ENCODE results near the gene MID1. TPM values are rescaled to one million over a fixed set of nuclear protein-coding genes. Genes with fewer than 3 reads are reported as not detected.

MID1 gene
- total and polyA plus RNA-seq, 4 donors, result 4.3 to 25.8 (median 12.9) TPM

GRCh38 chrX:10531927-10532326, 88.5 kb downstream of the MID1 start:
- H3K4me3 ChIP-seq, result no peak overlapping the region
- no peak for TF ChIP-seq CTCF (IDR thresholded peaks at IDR 0.05; ENCODE audit: control extremely low read depth, extremely low read depth)
- WGBS, 2 donors, result 67 to 100% methylated on average over 1 of the region's 1 CpG
- peaks cover 0 to 17% (median 6%) of the 10 kb centered on the region in 3 donors for H3K27me3 ChIP-seq (ENCODE audit: control insufficient read depth in 3 of 3, insufficient read depth in 3 of 3, low read length in 2 of 3)
- H3K27ac ChIP-seq (ENCODE audit: low read depth in 1 of 2, low read length in 1 of 2), result no peak overlapping the region
- peaks cover 0 to 10% (median 4%) of the 10 kb centered on the region in 5 donors for H3K4me1 ChIP-seq (ENCODE audit: control insufficient read depth in 5 of 5, insufficient read depth in 5 of 5, low read length in 5 of 5)
- no peaks in the 10 kb centered on the region for H3K9me3 ChIP-seq (ENCODE audit: control insufficient read depth in 4 of 4, insufficient read depth in 3 of 4, low read length in 3 of 4)
- ATAC-seq (ENCODE audit: insufficient read depth, low FRiP score) (no peak), DNase-seq (peak in 1 of 3 donors; percentile 13)
- no peaks in the 10 kb centered on the region for H3K36me3 ChIP-seq (ENCODE audit: control insufficient read depth in 4 of 4, insufficient read depth in 4 of 4, low read length in 4 of 4)
- no peak overlapping the region for H3K9ac ChIP-seq (ENCODE audit: insufficient read depth in 1 of 2, low read length in 2 of 2)

DNA sequence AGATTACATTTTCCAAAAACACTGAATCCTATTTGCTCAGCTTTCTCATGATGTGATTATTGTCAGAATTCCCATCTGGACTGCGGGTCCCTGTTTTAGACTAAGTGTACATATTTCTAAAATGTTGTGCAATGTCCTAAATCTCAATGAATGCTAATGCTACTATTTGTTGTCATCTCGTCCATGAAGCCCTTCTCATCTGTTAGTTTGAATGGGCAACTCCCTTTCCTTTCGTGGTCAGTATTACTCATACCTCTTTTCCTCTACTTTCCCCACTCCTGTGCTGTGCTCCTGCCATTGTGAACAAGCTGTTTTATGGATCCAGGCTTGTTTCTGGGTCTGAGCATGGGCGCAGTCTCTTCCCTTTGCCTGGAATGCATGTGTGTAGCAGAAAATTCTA, 91.0 kb downstream of the MID1 start:
- Histone ChIP-seq H3K27me3 (ENCODE audit: control insufficient read depth in 3 of 3, insufficient read depth in 3 of 3, low read length in 2 of 3) (peaks cover 0 to 19% (median 9%) of the 10 kb centered on the region in 3 donors), H3K36me3 (ENCODE audit: control insufficient read depth in 4 of 4, insufficient read depth in 4 of 4, low read length in 4 of 4) (no peaks in the 10 kb centered on the region), H3K9ac (ENCODE audit: insufficient read depth in 1 of 2, low read length in 2 of 2) (no peak overlapping the region), H3K9me3 (ENCODE audit: control insufficient read depth in 4 of 4, insufficient read depth in 3 of 4, low read length in 3 of 4) (no peaks in the 10 kb centered on the region), H3K4me3 (no peak overlapping the region), H3K4me1 (ENCODE audit: control insufficient read depth in 5 of 5, insufficient read depth in 5 of 5, low read length in 5 of 5) (peaks cover 0 to 8% (median 5%) of the 10 kb centered on the region in 5 donors), H3K27ac (ENCODE audit: low read depth in 1 of 2, low read length in 1 of 2) (no peak overlapping the region)
- WGBS, 2 donors, result 55 to 73% methylated on average over 4 of the region's 4 CpGs
- peak in 1 of 3 donors; percentile 39 for DNase-seq
- ATAC-seq (ENCODE audit: insufficient read depth, low FRiP score), result no peak
- TF ChIP-seq CTCF (IDR thresholded peaks at IDR 0.05; ENCODE audit: control extremely low read depth, extremely low read depth), result no peak

DNA sequence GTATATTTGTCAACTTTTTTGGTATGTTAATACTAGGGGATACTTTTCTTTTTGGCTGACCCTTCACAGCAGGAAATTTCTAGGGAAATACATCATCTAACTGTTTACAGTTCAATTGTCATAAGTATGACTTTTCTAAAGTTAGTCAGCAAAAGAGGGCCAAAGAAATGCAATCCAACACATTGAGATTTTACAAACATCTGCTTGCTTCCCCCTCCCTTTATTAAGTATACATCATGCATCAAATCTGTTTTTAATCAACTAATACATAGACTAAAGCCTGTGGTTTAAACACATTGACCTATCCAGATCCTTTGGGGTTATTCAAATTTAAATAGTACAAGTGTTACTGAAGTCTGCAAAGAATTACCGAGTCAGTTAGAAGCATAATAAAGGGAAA, 93.9 kb downstream of the MID1 start:
- Histone ChIP-seq H3K27ac (ENCODE audit: low read depth in 1 of 2, low read length in 1 of 2) (no peak overlapping the region), H3K4me3 (no peak overlapping the region), H3K27me3 (ENCODE audit: control insufficient read depth in 3 of 3, insufficient read depth in 3 of 3, low read length in 2 of 3) (peaks cover 0 to 21% (median 9%) of the 10 kb centered on the region in 3 donors), H3K36me3 (ENCODE audit: control insufficient read depth in 4 of 4, insufficient read depth in 4 of 4, low read length in 4 of 4) (no peaks in the 10 kb centered on the region), H3K9me3 (ENCODE audit: control insufficient read depth in 4 of 4, insufficient read depth in 3 of 4, low read length in 3 of 4) (no peaks in the 10 kb centered on the region), H3K9ac (ENCODE audit: insufficient read depth in 1 of 2, low read length in 2 of 2) (no peak overlapping the region), H3K4me1 (ENCODE audit: control insufficient read depth in 5 of 5, insufficient read depth in 5 of 5, low read length in 5 of 5) (peaks cover 0 to 8% (median 0%) of the 10 kb centered on the region in 5 donors)
- 50 to 63% methylated on average over 1 of the region's 1 CpG for WGBS, 2 donors
- no peak for ATAC-seq (ENCODE audit: insufficient read depth, low FRiP score)
- TF ChIP-seq CTCF (IDR thresholded peaks at IDR 0.05; ENCODE audit: control extremely low read depth, extremely low read depth), result no peak
- DNase-seq, result peak in 1 of 3 donors; percentile 33
